GM23248 (cell line): ENCODE data around the gene PDE4C.

ENCODE experiments used
- EZH2 ChIP-seq: fragments of 200-600 bp; sonication (generic); IDR thresholded peaks from 2 replicates; pipeline ENCODE4 v1.6.1; 2018; ENCODE audit warnings: antibody characterized with exemption, mild to moderate bottlenecking; ENCODE audit not compliant: insufficient read depth, poor library complexity, severe bottlenecking
- EZH2phosphoT487 ChIP-seq: fragments of 200-600 bp; sonication (generic); IDR thresholded peaks from 2 replicates; pipeline ENCODE4 v1.6.1; 2018; ENCODE audit warnings: antibody characterized with exemption, moderate library complexity, mild to moderate bottlenecking, low read depth; ENCODE audit not compliant: insufficient read depth

DNA sequence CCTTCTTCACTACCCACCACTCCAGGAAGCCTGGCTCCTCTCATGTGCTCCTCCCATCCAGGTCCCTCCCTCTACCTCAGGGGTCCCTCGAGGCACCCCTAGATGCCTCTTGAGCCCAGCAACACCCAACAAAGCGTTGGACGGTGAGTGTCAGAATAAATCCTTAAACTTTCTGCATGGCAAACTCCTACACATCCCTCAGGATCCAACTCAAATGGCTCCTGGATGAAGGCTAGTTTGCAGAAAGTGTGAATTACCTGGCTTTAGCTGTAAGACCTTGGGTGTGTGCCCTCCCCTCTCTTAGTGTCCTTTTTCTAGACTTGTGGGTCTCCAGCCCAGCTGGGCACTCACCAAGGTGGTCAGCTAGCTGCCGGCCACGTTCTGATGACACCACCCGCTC lies 27.9 kb downstream of the PDE4C start:
- TF ChIP-seq EZH2, result no peak
- no peak for TF ChIP-seq EZH2phosphoT487
